ENCODE measurements around the gene IQGAP2. TPM values are rescaled to one million over a fixed set of nuclear protein-coding genes. Genes with fewer than 3 reads are reported as not detected.

The IQGAP2 gene
- total and polyA plus RNA-seq, 2 of the 8 experiments (the other 6 are each of a cell fraction or from before 2014, with no cell fraction given), result 19.7 to 66.0 TPM

- Histone ChIP-seq H3K9me3 (ENCODE audit: insufficient read depth in 2 of 2, low read depth in 1 of 2, low read length in 1 of 2) (no peaks in the 10 kb centered on the region), H3K4me3 (ENCODE audit: extremely low read depth in 1 of 4, insufficient read depth in 2 of 4, low read depth in 3 of 4, low read length in 4 of 4) (no peak overlapping the region), H2BK15ac (ENCODE audit: low read length) (no peak overlapping the region), H2AK5ac (ENCODE audit: low read depth, low read length) (no peak overlapping the region), H4K20me1 (replicated peaks in 1 of 2; ENCODE audit: control insufficient read depth in 1 of 2, insufficient read depth in 2 of 2, low read length in 2 of 2) (no peaks in the 10 kb centered on the region), H3K23me2 (ENCODE audit: low read depth, low read length) (no peaks in the 10 kb centered on the region), H3K79me1 (ENCODE audit: low read depth, low read length) (no peaks in the 10 kb centered on the region), H3K4me2 (ENCODE audit: insufficient read depth in 1 of 2, low read depth in 2 of 2, low read length in 2 of 2) (no peak overlapping the region), H3K18ac (ENCODE audit: extremely low read depth, low read length) (no peak overlapping the region), H3K23ac (ENCODE audit: insufficient read length) (no peak overlapping the region), H2BK12ac (ENCODE audit: low read depth, low read length) (no peak overlapping the region), H3K79me2 (ENCODE audit: control insufficient read depth in 1 of 2, insufficient read depth in 2 of 2, low read length in 2 of 2) (no peaks in the 10 kb centered on the region), H3K14ac (ENCODE audit: insufficient read length) (no peak overlapping the region), H2BK5ac (ENCODE audit: low read depth, low read length) (no peak overlapping the region), H3K27me3 (replicated peaks in 1 of 4; ENCODE audit: control insufficient read depth in 3 of 4, extremely low read depth in 1 of 4, insufficient read depth in 3 of 4, low read length in 3 of 4) (no peaks in the 10 kb centered on the region), H2BK120ac (replicated peaks; ENCODE audit: low read depth, low read length) (no peak overlapping the region), H2BK20ac (ENCODE audit: low read length) (no peak overlapping the region), H3K4ac (replicated peaks; ENCODE audit: insufficient read length, low read depth, low read length) (no peak overlapping the region), H3K9ac (replicated peaks in 1 of 4; ENCODE audit: extremely low read depth in 1 of 4, low read depth in 3 of 4, low read length in 3 of 4) (no peak overlapping the region), H2AFZ (ENCODE audit: low read length) (no peak overlapping the region), H3K27ac (ENCODE audit: low read depth, low read length) (no peak overlapping the region), H3K56ac (replicated peaks; ENCODE audit: insufficient read length, low read depth, low read length) (no peak overlapping the region), H4K91ac (replicated peaks; ENCODE audit: insufficient read length, low read length) (no peak overlapping the region), H3K4me1 (replicated peaks in 1 of 4; ENCODE audit: control insufficient read depth in 3 of 4, insufficient read depth in 4 of 4, low read length in 3 of 4) (no peaks in the 10 kb centered on the region), H4K8ac (ENCODE audit: extremely low read depth, insufficient read depth, low read length) (no peak overlapping the region), H3K36me3 (ENCODE audit: control insufficient read depth in 2 of 4, insufficient read depth in 4 of 4, low read length in 3 of 4) (peaks cover 0 to 10% (median 1%) of the 10 kb centered on the region in 4 experiments; a peak in 2 of 8 replicates), H4K5ac (ENCODE audit: insufficient read length, low read depth, low read length) (no peak overlapping the region)
- 95% methylated on average over 6 of the region's 6 CpGs; no CpG with 5 or more reads in 1 of the 2 experiments for WGBS, 2 experiments (ENCODE audit: extremely low coverage in 1 of 2, insufficient coverage in 1 of 2, insufficient read length in 1 of 2, insufficient replicate concordance in 2 of 2, low coverage in 1 of 2, low lambda C conversion rate in 2 of 2, missing lambda C conversion rate in 1 of 2)
- FAIRE-seq, result no peak
- ChIA-PET CTCF (ENCODE audit: partially characterized antibody) (interaction anchor here (0.6 to 1.6 kb wide), 3 partner anchors 80 to 223 kb away, joined by 3 to 5 read pairs (median 3); no protein-coding TSS in a partner anchor), POLR2A (ENCODE audit: partially characterized antibody) (interaction anchor here (0.9 kb wide), 1 partner anchor 13 kb away, joined by 3 read pairs; no protein-coding TSS in a partner anchor)
- no peak for DNase-seq (ENCODE audit: low read depth in 1 of 2, low spot score in 2 of 2)
- no peak for TF ChIP-seq CTCF (IDR thresholded peaks at IDR 0.05; ENCODE audit: control extremely low read depth in 1 of 3, insufficient read depth in 1 of 3, low read depth in 1 of 3, low read length in 3 of 3)
- TF ChIP-seq YY1 (IDR thresholded peaks at IDR 0.05; ENCODE audit: low read depth, low read length), result no peak
- TF ChIP-seq ASH2L (IDR thresholded peaks at IDR 0.05; ENCODE audit: low read length), result no peak
- TF ChIP-seq BACH1 (IDR thresholded peaks at IDR 0.05; ENCODE audit: low read length), result no peak
- TF ChIP-seq NRF1 (IDR thresholded peaks at IDR 0.05; ENCODE audit: low read depth, low read length), result no peak
- TF ChIP-seq PHF8 (conservative IDR thresholded peaks at IDR 0.05; ENCODE audit: low read depth, low read length), result no peak
- TF ChIP-seq RXRA (IDR thresholded peaks at IDR 0.05; ENCODE audit: insufficient read depth, low read depth, low read length), result no peak
- no peak for TF ChIP-seq CBX5 (IDR thresholded peaks at IDR 0.05; ENCODE audit: low read depth, low read length)
- TF ChIP-seq SIN3A (conservative IDR thresholded peaks at IDR 0.05 in 1 of 2, IDR thresholded peaks at IDR 0.05 in 1 of 2; ENCODE audit: low read depth in 1 of 2, low read length in 2 of 2), result no peak
- no peak for TF ChIP-seq USF2 (IDR thresholded peaks at IDR 0.05; ENCODE audit: low read length)
These were observed 292.3 kb downstream of the IQGAP2 start for GRCh38 chr5:76695346-76695745.

All from H1 (cell line).